ENCODE data around the gene NFASC.

- TF ChIP-seq ZBTB43 (CRISPR knock-in tag; IDR thresholded peaks at IDR 0.05) (no peak), CTCF (IDR thresholded peaks at IDR 0.05) (no peak), OVOL2 (CRISPR knock-in tag; IDR thresholded peaks at IDR 0.05; ENCODE audit: borderline replicate concordance) (no peak)
Observed at GRCh38 chr1:204896023-204896422, 25.4 kb downstream of the NFASC start.

Data from WTC11 (cell line).